Natural killer cell (primary cell): ENCODE data around the gene PLCXD1. TPM values are rescaled to one million over a fixed set of nuclear protein-coding genes. Genes with fewer than 3 reads are reported as not detected.

Experiments
- ATAC-seq, 3 donors: fragments of 150-1000 bp in 2 of 3; fragments of 200-7000 bp in 1 of 3; cut with Tn5 transposase; 1 replicate in 1 of 3; 2 replicates in 2 of 3; pipeline ENCODE4 v1.10.0; 2021; ENCODE audit warnings: mild to moderate bottlenecking in 2 of 3, moderate library complexity in 2 of 3
- DNase-seq, 2 donors: peaks; one replicate each; pipeline versions ENCODE4 v3.0.0 to v3.0.0-alpha.2; 2013 to 2021; ENCODE audit warnings: mixed read lengths in 1 of 2
- H3K27ac ChIP-seq: one replicate; pipeline ENCODE4 v1.5.1; 2013; ENCODE audit warnings: mild to moderate bottlenecking, low read length
- H3K27me3 ChIP-seq: one replicate; pipeline ENCODE4 v1.6.1; 2013; ENCODE audit warnings: low read length; ENCODE audit not compliant: control insufficient read depth, insufficient read depth
- H3K36me3 ChIP-seq: one replicate; pipeline ENCODE4 v1.6.1; 2013; ENCODE audit warnings: low read length; ENCODE audit not compliant: control insufficient read depth, insufficient read depth
- H3K4me1 ChIP-seq: one replicate; pipeline ENCODE4 v1.6.1; 2013; ENCODE audit warnings: low read length; ENCODE audit not compliant: control insufficient read depth, insufficient read depth
- H3K4me3 ChIP-seq: one replicate; pipeline ENCODE4 v1.5.1; 2013; ENCODE audit warnings: low read length
- H3K9me3 ChIP-seq: one replicate; pipeline ENCODE4 v1.6.1; 2013; ENCODE audit warnings: low read length; ENCODE audit not compliant: control insufficient read depth, insufficient read depth
- H3K27ac Mint-ChIP-seq, 2 donors: one replicate each; pipeline ENCODE4 v1.8.0; 2022; ENCODE audit warnings: mild to moderate bottlenecking in 2 of 2, mixed read lengths in 2 of 2, moderate library complexity in 1 of 2
- H3K27me3 Mint-ChIP-seq, 2 donors: one replicate each; pipeline ENCODE4 v1.8.0; 2022; ENCODE audit warnings: low read depth in 2 of 2, mixed read lengths in 2 of 2
- H3K36me3 Mint-ChIP-seq: one replicate; pipeline ENCODE4 v1.8.0; 2022; ENCODE audit warnings: mixed read lengths
- H3K4me1 Mint-ChIP-seq, 2 donors: one replicate each; pipeline ENCODE4 v1.8.0; 2022; ENCODE audit warnings: mixed read lengths in 2 of 2
- H3K4me3 Mint-ChIP-seq: one replicate; pipeline ENCODE4 v1.8.0; 2022; ENCODE audit warnings: mild to moderate bottlenecking, moderate library complexity, mixed read lengths
- H3K9me3 Mint-ChIP-seq, 2 donors: one replicate each; pipeline ENCODE4 v1.8.0; 2022; ENCODE audit warnings: mixed read lengths in 2 of 2
- CTCF ChIP-seq: fragments of 200-600 bp; IDR thresholded peaks from one replicate; pipeline ENCODE4 v1.8.0; 2022; ENCODE audit warnings: antibody characterized with exemption
- WGBS: methylation state at CpG from one replicate; pipeline ENCODE4 v1.1.7; 2013; ENCODE audit warnings: missing lambda C conversion rate; ENCODE audit not compliant: insufficient coverage; 5-methylcytosine and 5-hydroxymethylcytosine counted together
- intact Hi-C: fragments of 100-400 bp; cut with micrococcal nuclease; formaldehyde crosslinking; loops from one replicate; pipeline ENCODE4 v1.14.2; 2022
- total RNA-seq, 4 donors: library from RNA; stranded (reverse); fragments of 120-200 nt in 1 of 4; gene quantifications; one replicate each; pipeline versions ENCODE4 v1.2.3 to v1.2.4, GENCODE V29; 2013 to 2022

The PLCXD1 gene
- total RNA-seq, 3 donors from 2014 or later (not counting 1 experiment from before 2014, with no cell fraction given): 16.3 to 20.9 (median 16.6) TPM

- no peaks in the 10 kb centered on the region for H3K27me3 ChIP-seq
- no peaks in the 10 kb centered on the region for H3K9me3 Mint-ChIP-seq
- no peak for ATAC-seq
- H3K4me1 ChIP-seq: peaks cover 5% of the 10 kb centered on the region
- no peak for DNase-seq
- H3K27ac ChIP-seq: no peak overlapping the region
- no peaks in the 10 kb centered on the region for H3K36me3 ChIP-seq
- H3K4me3 Mint-ChIP-seq: no peak overlapping the region
- no peak for TF ChIP-seq CTCF
- no peak overlapping the region for H3K4me3 ChIP-seq
- H3K27ac Mint-ChIP-seq: no peak overlapping the region
- peaks cover 6 to 25% of the 10 kb centered on the region in 2 donors for H3K4me1 Mint-ChIP-seq
- intact Hi-C loops: no loop called here
- H3K9me3 ChIP-seq: no peaks in the 10 kb centered on the region
- no peaks in the 10 kb centered on the region for H3K27me3 Mint-ChIP-seq
- WGBS: 97% methylated on average over 9 of the region's 10 CpGs
- H3K36me3 Mint-ChIP-seq: no peaks in the 10 kb centered on the region
Observed at GRCh38 chrX:351736-352135, 70.6 kb downstream of the PLCXD1 start.

GRCh38 chrX:352181-352580 lies 71.0 kb downstream of the PLCXD1 start:
- TF ChIP-seq CTCF: no peak
- peaks cover 9% of the 10 kb centered on the region for H3K4me1 ChIP-seq
- ATAC-seq: no peak
- Mint-ChIP-seq H3K27me3 (no peaks in the 10 kb centered on the region), H3K4me1 (peaks cover 10 to 29% of the 10 kb centered on the region in 2 donors), H3K9me3 (no peaks in the 10 kb centered on the region), H3K4me3 (no peak overlapping the region), H3K36me3 (no peaks in the 10 kb centered on the region), H3K27ac (no peak overlapping the region)
- H3K36me3 ChIP-seq: no peaks in the 10 kb centered on the region
- H3K9me3 ChIP-seq: no peaks in the 10 kb centered on the region
- no peak overlapping the region for H3K4me3 ChIP-seq
- no peaks in the 10 kb centered on the region for H3K27me3 ChIP-seq
- no peak for DNase-seq
- no peak overlapping the region for H3K27ac ChIP-seq
- intact Hi-C loops: no loop called here
- WGBS: 97% methylated on average over 27 of the region's 27 CpGs

- intact Hi-C loops: no loop called here
- Histone ChIP-seq H3K9me3 (peaks cover under 1% of the 10 kb centered on the region), H3K36me3 (no peaks in the 10 kb centered on the region), H3K27ac (no peak overlapping the region), H3K27me3 (no peaks in the 10 kb centered on the region), H3K4me3 (no peak overlapping the region), H3K4me1 (peaks cover 9% of the 10 kb centered on the region)
- no peaks in the 10 kb centered on the region for H3K27me3 Mint-ChIP-seq
- DNase-seq (no peak), ATAC-seq (no peak)
- peaks cover 15 to 34% of the 10 kb centered on the region in 2 donors for H3K4me1 Mint-ChIP-seq
- H3K4me3 Mint-ChIP-seq: no peak overlapping the region
- 96% methylated on average over 39 of the region's 39 CpGs for WGBS
- H3K36me3 Mint-ChIP-seq: no peaks in the 10 kb centered on the region
- no peak overlapping the region for H3K27ac Mint-ChIP-seq
- no peak for TF ChIP-seq CTCF
- H3K9me3 Mint-ChIP-seq: no peaks in the 10 kb centered on the region
Observed at GRCh38 chrX:352582-353314, 71.6 kb downstream of the PLCXD1 start.

Other genes with a start within 250 kb of the PLCXD1 start
- gene GTPBP6, start 37.4 kb downstream of the PLCXD1 start, total RNA-seq: 10 to 100 TPM; 46.9 to 62.8 (median 49.8) TPM
- 10 to 100 TPM; 14.0 to 19.4 (median 14.6) TPM for gene PPP2R3B, start 105.5 kb downstream of the PLCXD1 start, total RNA-seq